ENCODE results near the gene ZG16. TPM values are rescaled to one million over a fixed set of nuclear protein-coding genes. Genes with fewer than 3 reads are reported as not detected.

The ZG16 gene
- total RNA-seq, 5 donors from 2014 or later (not counting 1 experiment from before 2014, with no cell fraction given) = 0.09 to 0.15 TPM; not detected in 3

GRCh38 chr16:29811170-29811895, 33.3 kb downstream of the ZG16 start:
- Histone ChIP-seq H3K36me3 (ENCODE audit: control insufficient read depth in 2 of 2, extremely low read depth in 1 of 2, insufficient read depth in 1 of 2, low read length in 1 of 2) (peaks cover 0 to 19% of the 10 kb centered on the region in 2 donors), H3K4me3 (ENCODE audit: control insufficient read depth in 1 of 2, extremely low read depth in 1 of 2, low read length in 1 of 2) (peak overlapping the region; percentile 69 to 72), H3K27me3 (replicated peaks in 1 of 2; ENCODE audit: control insufficient read depth in 2 of 2, extremely low read depth in 1 of 2, insufficient read depth in 2 of 2, low read length in 1 of 2) (peaks cover 0 to 16% of the 10 kb centered on the region in 2 experiments), H3K27ac (ENCODE audit: low read length) (peak overlapping the region; percentile 66), H3K9me3 (no peaks in the 10 kb centered on the region), H3K4me1 (ENCODE audit: control insufficient read depth in 1 of 2, extremely low read depth in 1 of 2, insufficient read depth in 2 of 2, low read length in 2 of 2) (peaks cover 34 to 75% of the 10 kb centered on the region in 2 experiments)
- ATAC-seq (replicated peaks in 1 of 4) (peak; percentile 9 to 22 (median 16)), DNase-seq (peak in 24 of 35 experiments; percentile 33 to 78 (median 52))
- peaks cover 54 to 75% (median 60%) of the 10 kb centered on the region in 3 donors for H3K4me1 Mint-ChIP-seq
- peaks cover 0 to 2% of the 10 kb centered on the region in 2 donors for H3K27me3 Mint-ChIP-seq
- H3K9me3 Mint-ChIP-seq = no peaks in the 10 kb centered on the region
- peak overlapping the region; percentile 87 to 94 for H3K27ac Mint-ChIP-seq
- WGBS (ENCODE audit: insufficient coverage) = under 1% methylated on average over 20 of the region's 31 CpGs
- POLR2A ChIA-PET = interaction anchor here in 1 of 2 donors (0.6 kb wide), 2 partner anchors 24 to 67 kb away, joined by 3 to 14 read pairs; no protein-coding TSS in a partner anchor
- CTCF ChIA-PET = interaction anchor here (0.5 to 0.7 kb wide), 2 partner anchors 37 to 638 kb away, joined by 3 read pairs; no protein-coding TSS in a partner anchor
- peak overlapping the region; percentile 81 to 90 (median 82) for H3K4me3 Mint-ChIP-seq
- H3K36me3 Mint-ChIP-seq = peaks cover 14% of the 10 kb centered on the region

GRCh38 chr16:29811896-29812665, 34.0 kb downstream of the ZG16 start, which contains the start of gene PRRT2:
Gene PRRT2 (plus strand): TSS chr16:29812193. CDS start chr16:29813055, 862 bp downstream.
- peaks cover 0 to 2% of the 10 kb centered on the region in 2 donors for H3K27me3 Mint-ChIP-seq
- POLR2A ChIA-PET = no interaction called here
- Histone ChIP-seq H3K4me1 (ENCODE audit: control insufficient read depth in 1 of 2, extremely low read depth in 1 of 2, insufficient read depth in 2 of 2, low read length in 2 of 2) (peaks cover 34 to 81% of the 10 kb centered on the region in 2 experiments), H3K4me3 (ENCODE audit: control insufficient read depth in 1 of 2, extremely low read depth in 1 of 2, low read length in 1 of 2) (peak within 1 kb of the TSS; percentile 69 to 72), H3K36me3 (ENCODE audit: control insufficient read depth in 2 of 2, extremely low read depth in 1 of 2, insufficient read depth in 1 of 2, low read length in 1 of 2) (peaks cover 0 to 19% of the 10 kb centered on the region in 2 donors), H3K9me3 (no peaks in the 10 kb centered on the region), H3K27ac (ENCODE audit: low read length) (peak within 1 kb of the TSS; percentile 66), H3K27me3 (replicated peaks in 1 of 2; ENCODE audit: control insufficient read depth in 2 of 2, extremely low read depth in 1 of 2, insufficient read depth in 2 of 2, low read length in 1 of 2) (peaks cover 0 to 16% of the 10 kb centered on the region in 2 experiments)
- peaks cover 59 to 80% (median 63%) of the 10 kb centered on the region in 3 donors for H3K4me1 Mint-ChIP-seq
- DNase-seq (peak in 6 of 35 experiments; percentile 18 to 62 (median 36)), ATAC-seq (replicated peaks in 1 of 4) (no peak)
- WGBS (ENCODE audit: insufficient coverage) = 15% methylated on average over 37 of the region's 69 CpGs
- peak within 1 kb of the TSS; percentile 87 to 94 for H3K27ac Mint-ChIP-seq
- CTCF ChIA-PET = interaction anchor here in 1 of 2 donors (0.5 kb wide), 1 partner anchor 637 kb away, joined by 3 read pairs; no protein-coding TSS in a partner anchor
- peak within 1 kb of the TSS; percentile 81 to 90 (median 82) for H3K4me3 Mint-ChIP-seq
- H3K36me3 Mint-ChIP-seq = peaks cover 14% of the 10 kb centered on the region
- no peaks in the 10 kb centered on the region for H3K9me3 Mint-ChIP-seq

- ChIA-PET POLR2A (interaction anchor here in 1 of 2 donors (0.6 kb wide), 1 partner anchor 60 kb away, joined by 12 read pairs; no protein-coding TSS in a partner anchor), CTCF (interaction anchor here in 1 of 2 donors (0.7 kb wide), 1 partner anchor 14 kb away, joined by 3 read pairs; no protein-coding TSS in a partner anchor)
- Histone ChIP-seq H3K27me3 (replicated peaks in 1 of 2; ENCODE audit: control insufficient read depth in 2 of 2, extremely low read depth in 1 of 2, insufficient read depth in 2 of 2, low read length in 1 of 2) (peaks cover 0 to 16% of the 10 kb centered on the region in 2 experiments), H3K4me3 (ENCODE audit: control insufficient read depth in 1 of 2, extremely low read depth in 1 of 2, low read length in 1 of 2) (no peak overlapping the region), H3K4me1 (ENCODE audit: control insufficient read depth in 1 of 2, extremely low read depth in 1 of 2, insufficient read depth in 2 of 2, low read length in 2 of 2) (peaks cover 34 to 82% of the 10 kb centered on the region in 2 experiments), H3K27ac (ENCODE audit: low read length) (no peak overlapping the region), H3K9me3 (no peaks in the 10 kb centered on the region), H3K36me3 (ENCODE audit: control insufficient read depth in 2 of 2, extremely low read depth in 1 of 2, insufficient read depth in 1 of 2, low read length in 1 of 2) (peaks cover 0 to 20% of the 10 kb centered on the region in 2 donors)
- Mint-ChIP-seq H3K9me3 (no peaks in the 10 kb centered on the region), H3K4me3 (peak overlapping the region; percentile 81 to 90 (median 82)), H3K4me1 (peaks cover 62 to 79% (median 64%) of the 10 kb centered on the region in 3 donors), H3K36me3 (peaks cover 14% of the 10 kb centered on the region), H3K27ac (peak overlapping the region; percentile 55 to 71), H3K27me3 (peaks cover 0 to 2% of the 10 kb centered on the region in 2 donors)
- ATAC-seq (replicated peaks in 1 of 4) (no peak), DNase-seq (no peak)
- WGBS (ENCODE audit: insufficient coverage) = 89% methylated on average over 5 of the region's 9 CpGs
These were observed 34.9 kb downstream of the ZG16 start for GRCh38 chr16:29812754-29813643.

GRCh38 chr16:29813644-29814562, 35.8 kb downstream of the ZG16 start:
- no peaks in the 10 kb centered on the region for H3K9me3 ChIP-seq
- H3K9me3 Mint-ChIP-seq = no peaks in the 10 kb centered on the region
- H3K4me1 Mint-ChIP-seq = peaks cover 62 to 79% (median 64%) of the 10 kb centered on the region in 3 donors
- peak overlapping the region in 1 of 2 donors; percentile 57 for H3K27ac Mint-ChIP-seq
- peaks cover 29 to 82% of the 10 kb centered on the region in 2 experiments for H3K4me1 ChIP-seq (ENCODE audit: control insufficient read depth in 1 of 2, extremely low read depth in 1 of 2, insufficient read depth in 2 of 2, low read length in 2 of 2)
- H3K27me3 ChIP-seq (replicated peaks in 1 of 2; ENCODE audit: control insufficient read depth in 2 of 2, extremely low read depth in 1 of 2, insufficient read depth in 2 of 2, low read length in 1 of 2) = peaks cover 0 to 16% of the 10 kb centered on the region in 2 experiments
- 91% methylated on average over 8 of the region's 24 CpGs for WGBS (ENCODE audit: insufficient coverage)
- H3K36me3 ChIP-seq (ENCODE audit: control insufficient read depth in 2 of 2, extremely low read depth in 1 of 2, insufficient read depth in 1 of 2, low read length in 1 of 2) = peaks cover 0 to 25% of the 10 kb centered on the region in 2 donors
- H3K36me3 Mint-ChIP-seq = peaks cover 11% of the 10 kb centered on the region
- ATAC-seq (replicated peaks in 1 of 4) (no peak), DNase-seq (no peak)
- ChIA-PET CTCF (interaction anchor here (0.6 to 0.7 kb wide), 2 partner anchors 13 to 32 kb away, joined by 3 read pairs; no protein-coding TSS in a partner anchor), POLR2A (interaction anchor here in 1 of 2 donors (0.6 kb wide), 1 partner anchor 59 kb away, joined by 12 read pairs; no protein-coding TSS in a partner anchor)
- no peak overlapping the region for H3K4me3 ChIP-seq (ENCODE audit: control insufficient read depth in 1 of 2, extremely low read depth in 1 of 2, low read length in 1 of 2)
- H3K27me3 Mint-ChIP-seq = peaks cover 0 to 2% of the 10 kb centered on the region in 2 donors
- H3K27ac ChIP-seq (ENCODE audit: low read length) = no peak overlapping the region
- peak overlapping the region; percentile 24 to 94 (median 28) for H3K4me3 Mint-ChIP-seq

- peak overlapping the region; percentile 96 to 97 for H3K27ac Mint-ChIP-seq
- Histone ChIP-seq H3K9me3 (no peaks in the 10 kb centered on the region), H3K4me1 (ENCODE audit: control insufficient read depth in 1 of 2, extremely low read depth in 1 of 2, insufficient read depth in 2 of 2, low read length in 2 of 2) (peaks cover 26 to 82% of the 10 kb centered on the region in 2 experiments), H3K27me3 (replicated peaks in 1 of 2; ENCODE audit: control insufficient read depth in 2 of 2, extremely low read depth in 1 of 2, insufficient read depth in 2 of 2, low read length in 1 of 2) (peaks cover 0 to 16% of the 10 kb centered on the region in 2 experiments), H3K36me3 (ENCODE audit: control insufficient read depth in 2 of 2, extremely low read depth in 1 of 2, insufficient read depth in 1 of 2, low read length in 1 of 2) (peaks cover 4 to 24% of the 10 kb centered on the region in 2 donors), H3K4me3 (ENCODE audit: control insufficient read depth in 1 of 2, extremely low read depth in 1 of 2, low read length in 1 of 2) (peak overlapping the region in 1 of 2 donors; percentile 38), H3K27ac (ENCODE audit: low read length) (peak overlapping the region; percentile 76)
- H3K36me3 Mint-ChIP-seq = peaks cover 14% of the 10 kb centered on the region
- peaks cover 0 to 2% of the 10 kb centered on the region in 2 donors for H3K27me3 Mint-ChIP-seq
- ATAC-seq (replicated peaks in 1 of 4) (no peak), DNase-seq (no peak)
- no peaks in the 10 kb centered on the region for H3K9me3 Mint-ChIP-seq
- peaks cover 62 to 81% (median 67%) of the 10 kb centered on the region in 3 donors for H3K4me1 Mint-ChIP-seq
- WGBS (ENCODE audit: insufficient coverage) = 94% methylated on average over 3 of the region's 5 CpGs
- ChIA-PET POLR2A (no interaction called here), CTCF (interaction anchor here in 1 of 2 donors (0.6 kb wide), 1 partner anchor 9 kb away, joined by 4 read pairs; no protein-coding TSS in a partner anchor)
- H3K4me3 Mint-ChIP-seq = peak overlapping the region; percentile 89 to 94 (median 94)
These were observed 36.5 kb downstream of the ZG16 start for GRCh38 chr16:29814592-29814991.
